LNCAP (cell line): Measurements from ENCODE around the gene FBXO5.

Source experiments
- TF ChIP-seq, protein P1 (sequence below): fragments of 450-650 bp; IDR thresholded peaks from 2 replicates; pipeline ENCODE4 v1.5.1; 2017; ENCODE audit warnings: mild to moderate bottlenecking

FBXO5 gene

DNA sequence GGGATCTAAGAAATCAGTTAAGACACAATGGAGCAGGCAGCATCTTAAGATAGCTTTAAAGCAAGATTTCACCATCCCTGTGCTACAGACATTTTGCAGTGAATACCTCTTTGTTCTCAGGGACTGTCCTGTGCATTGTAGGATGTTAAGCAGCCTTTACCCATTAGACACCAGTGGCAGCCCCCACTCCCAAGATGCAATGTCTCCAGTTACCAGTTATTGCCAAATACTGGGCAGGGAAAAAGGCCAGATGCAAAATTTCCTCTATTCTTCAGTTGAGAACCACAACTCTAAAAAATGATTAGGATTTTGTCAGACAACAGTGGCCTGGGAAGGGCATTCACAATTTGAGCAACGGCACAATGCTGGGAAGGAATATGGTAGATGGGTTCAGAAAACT lies 6.1 kb downstream of the FBXO5 start:
- TF ChIP-seq, protein P1, sequence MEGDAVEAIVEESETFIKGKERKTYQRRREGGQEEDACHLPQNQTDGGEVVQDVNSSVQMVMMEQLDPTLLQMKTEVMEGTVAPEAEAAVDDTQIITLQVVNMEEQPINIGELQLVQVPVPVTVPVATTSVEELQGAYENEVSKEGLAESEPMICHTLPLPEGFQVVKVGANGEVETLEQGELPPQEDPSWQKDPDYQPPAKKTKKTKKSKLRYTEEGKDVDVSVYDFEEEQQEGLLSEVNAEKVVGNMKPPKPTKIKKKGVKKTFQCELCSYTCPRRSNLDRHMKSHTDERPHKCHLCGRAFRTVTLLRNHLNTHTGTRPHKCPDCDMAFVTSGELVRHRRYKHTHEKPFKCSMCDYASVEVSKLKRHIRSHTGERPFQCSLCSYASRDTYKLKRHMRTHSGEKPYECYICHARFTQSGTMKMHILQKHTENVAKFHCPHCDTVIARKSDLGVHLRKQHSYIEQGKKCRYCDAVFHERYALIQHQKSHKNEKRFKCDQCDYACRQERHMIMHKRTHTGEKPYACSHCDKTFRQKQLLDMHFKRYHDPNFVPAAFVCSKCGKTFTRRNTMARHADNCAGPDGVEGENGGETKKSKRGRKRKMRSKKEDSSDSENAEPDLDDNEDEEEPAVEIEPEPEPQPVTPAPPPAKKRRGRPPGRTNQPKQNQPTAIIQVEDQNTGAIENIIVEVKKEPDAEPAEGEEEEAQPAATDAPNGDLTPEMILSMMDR, result no peak

DNA sequence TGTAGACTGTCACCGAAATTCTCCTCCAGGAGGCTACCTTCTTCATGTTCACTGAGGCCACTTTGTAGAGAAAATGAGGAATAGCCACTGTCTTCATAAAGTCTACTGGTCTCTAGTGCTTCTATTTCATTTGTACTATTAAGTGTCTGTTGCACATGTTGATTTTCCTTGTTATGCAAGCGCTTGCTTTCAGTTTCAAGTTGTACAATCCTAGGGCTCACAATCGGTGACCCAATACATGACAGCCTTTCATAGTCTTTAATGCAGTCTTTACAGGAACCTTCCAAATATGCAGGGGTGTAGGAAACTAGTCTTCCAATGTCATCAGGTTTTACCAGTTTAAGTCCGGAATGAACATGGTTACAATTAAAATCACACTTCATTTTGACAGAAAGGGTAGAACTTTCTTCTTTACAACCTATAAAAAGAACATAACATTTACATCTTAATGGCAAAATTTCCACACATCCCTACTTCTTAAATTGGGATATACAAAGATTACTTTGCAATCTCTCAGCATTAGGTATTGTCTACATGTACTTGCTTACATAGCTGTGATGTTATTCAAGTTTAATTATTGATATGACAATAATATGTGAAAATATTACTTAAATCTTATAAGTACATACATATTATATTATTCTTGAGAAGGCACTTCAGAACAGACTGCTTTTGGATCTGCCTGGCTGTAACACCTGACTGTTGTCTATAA lies 7.5 kb downstream of the FBXO5 start:
- TF ChIP-seq, protein P1, result no peak

DNA sequence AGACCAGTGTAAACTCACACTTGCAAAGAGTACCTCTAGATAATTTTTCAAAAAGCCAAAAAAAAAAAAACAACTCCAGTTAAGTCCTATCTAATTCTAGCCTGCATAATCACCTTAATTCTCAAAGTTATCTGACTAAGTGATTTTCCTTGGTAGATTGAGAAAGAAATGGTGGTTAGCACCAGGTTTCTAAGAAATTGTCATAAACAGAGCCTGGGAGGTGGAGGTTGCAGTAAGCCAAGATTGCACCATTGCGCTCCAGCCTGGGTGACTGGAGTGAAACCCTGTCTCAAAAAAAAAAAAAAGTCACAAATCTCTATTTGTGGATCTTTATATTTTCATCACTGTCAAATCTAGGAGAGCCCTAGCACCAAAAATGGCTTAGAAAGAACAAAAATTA lies 8.9 kb downstream of the FBXO5 start:
- TF ChIP-seq, protein P1, result no peak

DNA sequence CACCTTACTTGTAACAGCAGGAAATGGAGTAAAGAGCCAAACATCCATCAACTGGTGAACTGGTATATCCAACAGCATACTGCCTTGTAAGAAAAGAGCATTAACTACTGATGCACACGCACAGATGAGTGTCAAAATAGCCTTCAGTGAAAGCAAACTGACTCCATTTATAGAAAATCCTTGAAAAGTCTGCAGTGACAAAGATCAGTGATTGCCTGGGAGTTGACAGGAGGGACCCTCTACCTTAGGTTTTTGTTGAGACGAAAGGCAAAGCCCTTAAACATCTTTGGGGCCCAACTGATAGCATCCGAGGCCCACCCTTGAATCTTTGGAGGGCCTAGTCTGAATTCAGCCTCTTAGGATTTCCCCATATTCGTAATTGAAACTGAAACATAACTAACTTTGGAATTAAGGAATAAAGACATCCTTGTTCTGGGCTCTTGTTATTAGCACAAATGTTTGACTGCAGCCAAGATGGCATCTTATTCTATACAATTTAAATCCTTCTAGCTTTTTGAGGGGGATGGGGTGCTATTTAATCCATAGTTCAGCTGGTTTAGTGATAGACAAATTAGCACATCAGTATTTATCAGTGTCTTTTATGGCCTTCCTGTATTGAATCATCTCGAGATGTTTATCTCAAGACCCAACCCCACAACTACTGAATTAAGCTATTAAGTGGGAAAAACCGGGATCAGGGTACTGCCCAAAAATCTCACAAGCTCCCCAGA lies 13.0 kb downstream of the FBXO5 start:
- TF ChIP-seq, protein P1, result no peak

DNA sequence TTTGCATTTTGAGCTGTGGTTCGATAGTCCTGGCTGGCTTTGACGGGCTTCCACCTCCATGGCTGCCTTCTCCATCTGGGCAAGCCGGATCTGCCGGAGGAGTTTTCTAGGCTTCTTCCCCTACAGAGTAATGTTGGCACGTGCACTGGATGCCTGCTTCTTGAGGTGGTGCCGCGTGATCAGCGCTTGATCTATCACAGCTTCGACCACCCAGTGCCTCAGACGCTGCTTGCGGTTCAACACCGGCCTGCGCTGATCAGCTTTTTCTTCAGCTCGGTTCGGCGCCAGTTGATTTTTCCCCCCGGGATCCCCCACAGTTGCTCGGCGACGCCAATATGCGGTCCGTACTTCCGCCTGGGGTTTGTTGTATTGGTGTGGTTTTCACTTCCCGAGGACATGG lies 23.5 kb downstream of the FBXO5 start:
- TF ChIP-seq, protein P1, result no peak

DNA sequence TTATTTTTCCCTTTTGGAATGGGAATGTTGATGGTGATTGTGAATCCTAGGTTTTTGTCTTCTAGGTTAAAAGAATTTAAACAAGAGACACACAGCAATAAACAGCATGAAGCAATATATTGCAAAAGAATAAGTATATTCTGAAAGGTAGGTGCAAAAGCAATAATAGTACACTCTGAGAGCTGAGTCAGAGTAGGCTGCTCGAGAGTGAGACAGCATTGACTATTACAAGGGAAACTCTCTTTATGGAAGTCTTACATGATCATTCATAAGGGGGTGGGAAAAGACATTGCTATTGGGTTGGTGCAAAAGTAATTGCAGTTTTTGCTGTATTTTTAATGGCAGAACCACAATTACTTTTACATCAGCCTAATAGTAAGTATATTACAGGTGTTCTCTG lies 25.0 kb downstream of the FBXO5 start:
- TF ChIP-seq, protein P1, result no peak

DNA sequence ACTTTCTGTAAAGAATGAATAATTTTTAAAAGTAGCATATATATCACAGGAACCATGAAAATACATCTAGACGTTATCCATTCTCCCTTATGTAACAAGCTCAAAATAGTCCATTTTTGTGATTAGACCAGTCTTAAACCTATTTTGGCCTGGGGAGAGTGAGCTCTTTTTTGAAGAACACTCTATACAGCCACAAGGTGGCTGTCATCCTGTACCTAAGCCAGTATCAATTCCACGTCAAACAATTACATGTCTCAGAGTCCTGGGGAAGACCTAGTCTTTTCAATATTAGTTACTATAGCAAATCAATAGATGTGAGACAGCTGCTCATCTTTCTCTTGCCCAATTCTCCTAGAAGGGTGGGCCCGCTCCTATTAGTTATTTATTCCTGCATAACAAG lies 28.4 kb downstream of the FBXO5 start:
- TF ChIP-seq, protein P1, result no peak; the same call in 1 of the 2 replicates
